ENCODE data around the gene PRDM8.
"Not testable (repeated sequence)": the region's sequence is repeated elsewhere in the genome, so short reads cannot be mapped to it uniquely, and the experiment has no call there.

The PRDM8 gene

GRCh38 chr4:80221161-80221560, 23.9 kb downstream of the PRDM8 start:
- no peak for DNase-seq

- no peak for DNase-seq
Measured at GRCh38 chr4:80225595-80225994, 28.3 kb downstream of the PRDM8 start.

GRCh38 chr4:80226094-80226493, 28.8 kb downstream of the PRDM8 start:
- DNase-seq: no peak

- DNase-seq: no peak
Measured at GRCh38 chr4:80228460-80228859, 31.2 kb downstream of the PRDM8 start.

- DNase-seq: no peak
Measured at GRCh38 chr4:80229128-80229527, 31.8 kb downstream of the PRDM8 start.

GRCh38 chr4:80229590-80229989, 32.3 kb downstream of the PRDM8 start:
- no peak for DNase-seq

- DNase-seq: no peak
Measured at GRCh38 chr4:80231180-80231579, 33.9 kb downstream of the PRDM8 start.

- no peak for DNase-seq
Measured at GRCh38 chr4:80232707-80233370, 35.5 kb downstream of the PRDM8 start.

- DNase-seq: no peak
Measured at GRCh38 chr4:80233390-80233789, 36.1 kb downstream of the PRDM8 start.

GRCh38 chr4:80235451-80235850, 38.1 kb downstream of the PRDM8 start:
- no peak for DNase-seq

- DNase-seq: no peak
Measured at GRCh38 chr4:80237992-80238391, 40.7 kb downstream of the PRDM8 start.

GRCh38 chr4:80239480-80240150, 42.3 kb downstream of the PRDM8 start:
- DNase-seq: no peak

GRCh38 chr4:80240976-80241375, 43.7 kb downstream of the PRDM8 start:
- DNase-seq: no peak

GRCh38 chr4:80243274-80244018, 46.1 kb downstream of the PRDM8 start:
- no peak for DNase-seq

GRCh38 chr4:80247484-80247883, 50.2 kb downstream of the PRDM8 start:
- not testable (repeated sequence) for DNase-seq

- DNase-seq: no peak
Measured at GRCh38 chr4:80249144-80249543, 51.8 kb downstream of the PRDM8 start.

GRCh38 chr4:80252427-80252826, 55.1 kb downstream of the PRDM8 start:
- DNase-seq: no peak

- no peak for DNase-seq
Measured at GRCh38 chr4:80252953-80253352, 55.6 kb downstream of the PRDM8 start.

- DNase-seq: no peak
Measured at GRCh38 chr4:80253510-80253909, 56.2 kb downstream of the PRDM8 start.
